ENCODE data around the gene FNIP2. TPM values are rescaled to one million over a fixed set of nuclear protein-coding genes. Genes with fewer than 3 reads are reported as not detected.

FNIP2 gene
- total and polyA plus RNA-seq, 4 donors: 8.8 to 88.7 (median 23.5) TPM

- Histone ChIP-seq H3K9ac (ENCODE audit: low read depth in 1 of 2, low read length in 2 of 2) (no peak overlapping the region), H3K4me1 (ENCODE audit: control insufficient read depth in 4 of 4, insufficient read depth in 4 of 4, low read length in 3 of 4) (peaks cover 4 to 28% (median 12%) of the 10 kb centered on the region in 4 donors), H3K36me3 (ENCODE audit: control insufficient read depth in 4 of 4, insufficient read depth in 3 of 4, low read depth in 1 of 4, low read length in 3 of 4) (peaks cover 7 to 32% (median 24%) of the 10 kb centered on the region in 4 donors), H3K27me3 (ENCODE audit: control insufficient read depth in 4 of 4, insufficient read depth in 4 of 4, low read length in 3 of 4) (no peaks in the 10 kb centered on the region), H3K4me3 (ENCODE audit: low read depth in 1 of 3, low read length in 3 of 3) (no peak overlapping the region), H3K27ac (ENCODE audit: low read depth in 1 of 2, low read length in 2 of 2) (no peak overlapping the region), H3K9me3 (ENCODE audit: control insufficient read depth in 4 of 4, low read length in 3 of 4) (no peaks in the 10 kb centered on the region)
- no peak for DNase-seq (ENCODE audit: low spot score)
- WGBS: 34% methylated on average over 3 of the region's 3 CpGs
- TF ChIP-seq RAD21 (IDR thresholded peaks at IDR 0.05): no peak
- no peak for TF ChIP-seq HNF4A (conservative IDR thresholded peaks at IDR 0.05)
- no peak for TF ChIP-seq ATF3 (IDR thresholded peaks at IDR 0.05)
- no peak for TF ChIP-seq ZBTB33 (IDR thresholded peaks at IDR 0.05)
- no peak for TF ChIP-seq REST (IDR thresholded peaks at IDR 0.05)
- no peak for TF ChIP-seq CTCF (IDR thresholded peaks at IDR 0.05; ENCODE audit: low read depth, low read length, missing input control)
- no peak for TF ChIP-seq FOXA1 (IDR thresholded peaks at IDR 0.05)
- no peak for TF ChIP-seq SP1 (IDR thresholded peaks at IDR 0.05)
- no peak for TF ChIP-seq TAF1 (conservative IDR thresholded peaks at IDR 0.05)
- TF ChIP-seq MAX (IDR thresholded peaks at IDR 0.05): no peak
- no peak for TF ChIP-seq YY1 (IDR thresholded peaks at IDR 0.05)
- TF ChIP-seq FOXA2 (IDR thresholded peaks at IDR 0.05): no peak
These were observed 102.5 kb downstream of the FNIP2 start for GRCh38 chr4:158871335-158871724.

GRCh38 chr4:158873795-158874401 is 105.1 kb downstream of the FNIP2 start:
- Histone ChIP-seq H3K4me1 (ENCODE audit: control insufficient read depth in 4 of 4, insufficient read depth in 4 of 4, low read length in 3 of 4) (peaks cover 4 to 29% (median 13%) of the 10 kb centered on the region in 4 donors), H3K27ac (ENCODE audit: low read depth in 1 of 2, low read length in 2 of 2) (no peak overlapping the region), H3K27me3 (ENCODE audit: control insufficient read depth in 4 of 4, insufficient read depth in 4 of 4, low read length in 3 of 4) (no peaks in the 10 kb centered on the region), H3K9ac (ENCODE audit: low read depth in 1 of 2, low read length in 2 of 2) (no peak overlapping the region), H3K9me3 (ENCODE audit: control insufficient read depth in 4 of 4, low read length in 3 of 4) (no peaks in the 10 kb centered on the region), H3K36me3 (ENCODE audit: control insufficient read depth in 4 of 4, insufficient read depth in 3 of 4, low read depth in 1 of 4, low read length in 3 of 4) (peaks cover 0 to 29% (median 20%) of the 10 kb centered on the region in 4 donors), H3K4me3 (ENCODE audit: low read depth in 1 of 3, low read length in 3 of 3) (no peak overlapping the region)
- DNase-seq (ENCODE audit: low spot score): no peak
- 80% methylated on average over 4 of the region's 4 CpGs for whole genome bisulfite sequencing
- TF ChIP-seq HNF4G (IDR thresholded peaks at IDR 0.05) (no peak), FOXA2 (IDR thresholded peaks at IDR 0.05) (no peak), SP1 (IDR thresholded peaks at IDR 0.05) (no peak), TAF1 (conservative IDR thresholded peaks at IDR 0.05) (no peak), NR2F2 (IDR thresholded peaks at IDR 0.05) (no peak), ATF3 (IDR thresholded peaks at IDR 0.05) (no peak), HNF4A (conservative IDR thresholded peaks at IDR 0.05) (no peak), CTCF (IDR thresholded peaks at IDR 0.05; ENCODE audit: low read depth, low read length, missing input control) (no peak), RXRA (IDR thresholded peaks at IDR 0.05) (no peak), GABPA (IDR thresholded peaks at IDR 0.05 in 1 of 2, conservative IDR thresholded peaks at IDR 0.05 in 1 of 2) (no peak), MAX (IDR thresholded peaks at IDR 0.05) (no peak), EGR1 (IDR thresholded peaks at IDR 0.05; ENCODE audit: low read depth in 2 of 2) (no peak), FOXA1 (IDR thresholded peaks at IDR 0.05) (no peak)

Measured in liver (tissue), 9 donors.